GM06990 (cell line): Measurements from ENCODE around the gene CPNE2.

Experiments used
- DNase-seq: peaks from one replicate; pipeline ENCODE4 v3.0.0-alpha.2; 2011; ENCODE audit not compliant: insufficient read length; ENCODE audit errors: extremely low read depth
- H3K27me3 ChIP-seq: replicated peaks from 2 replicates; pipeline ENCODE4 v1.6.0; 2011; ENCODE audit warnings: low read length; ENCODE audit not compliant: control insufficient read depth, insufficient read depth
- H3K36me3 ChIP-seq: 2 replicates; pipeline ENCODE4 v1.5.1; 2011; ENCODE audit warnings: low read length; ENCODE audit not compliant: control insufficient read depth, insufficient read depth
- H3K4me3 ChIP-seq: replicated peaks from 2 replicates; pipeline ENCODE4 v1.5.1; 2011; ENCODE audit warnings: low read depth, mild to moderate bottlenecking, control low read depth, low read length
- TF ChIP-seq, protein P1 (sequence below): IDR thresholded peaks from 2 replicates; pipeline ENCODE4 v1.5.1; 2011; ENCODE audit warnings: low read length, control low read depth, mild to moderate bottlenecking, inconsistent platforms; ENCODE audit not compliant: insufficient read depth, poor library complexity, severe bottlenecking

The CPNE2 gene

DNA sequence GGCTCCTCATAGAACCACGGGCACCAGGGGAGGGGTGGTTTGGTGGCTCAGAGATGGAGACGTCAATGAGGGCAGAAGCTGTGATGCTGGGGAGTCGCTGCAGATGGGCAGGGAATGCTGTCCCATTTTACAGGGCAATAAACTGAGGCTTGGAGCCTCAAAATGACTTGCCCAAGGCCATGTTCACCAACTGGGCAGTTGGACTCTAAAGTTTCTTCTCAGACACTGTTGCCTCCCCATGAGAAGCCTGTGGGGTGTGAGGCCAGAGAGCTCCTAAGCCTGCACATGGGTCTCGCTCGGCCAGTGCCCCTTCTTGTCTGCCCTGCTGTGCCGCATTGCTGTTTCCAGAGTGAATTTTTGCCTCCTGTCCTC lies 38.6 kb downstream of the CPNE2 start:
- H3K27me3 ChIP-seq = no peaks in the 10 kb centered on the region
- TF ChIP-seq, protein P1, sequence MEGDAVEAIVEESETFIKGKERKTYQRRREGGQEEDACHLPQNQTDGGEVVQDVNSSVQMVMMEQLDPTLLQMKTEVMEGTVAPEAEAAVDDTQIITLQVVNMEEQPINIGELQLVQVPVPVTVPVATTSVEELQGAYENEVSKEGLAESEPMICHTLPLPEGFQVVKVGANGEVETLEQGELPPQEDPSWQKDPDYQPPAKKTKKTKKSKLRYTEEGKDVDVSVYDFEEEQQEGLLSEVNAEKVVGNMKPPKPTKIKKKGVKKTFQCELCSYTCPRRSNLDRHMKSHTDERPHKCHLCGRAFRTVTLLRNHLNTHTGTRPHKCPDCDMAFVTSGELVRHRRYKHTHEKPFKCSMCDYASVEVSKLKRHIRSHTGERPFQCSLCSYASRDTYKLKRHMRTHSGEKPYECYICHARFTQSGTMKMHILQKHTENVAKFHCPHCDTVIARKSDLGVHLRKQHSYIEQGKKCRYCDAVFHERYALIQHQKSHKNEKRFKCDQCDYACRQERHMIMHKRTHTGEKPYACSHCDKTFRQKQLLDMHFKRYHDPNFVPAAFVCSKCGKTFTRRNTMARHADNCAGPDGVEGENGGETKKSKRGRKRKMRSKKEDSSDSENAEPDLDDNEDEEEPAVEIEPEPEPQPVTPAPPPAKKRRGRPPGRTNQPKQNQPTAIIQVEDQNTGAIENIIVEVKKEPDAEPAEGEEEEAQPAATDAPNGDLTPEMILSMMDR = no peak

GRCh38 chr16:57131351-57131970 lies 39.1 kb downstream of the CPNE2 start:
- no peak overlapping the region for H3K4me3 ChIP-seq
- TF ChIP-seq, protein P1 = no peak
- no peaks in the 10 kb centered on the region for H3K36me3 ChIP-seq
- no peaks in the 10 kb centered on the region for H3K27me3 ChIP-seq
- no peak for DNase-seq

More for the DNA sequence above, 38.6 kb downstream of the CPNE2 start:
- Histone ChIP-seq H3K36me3 (no peaks in the 10 kb centered on the region), H3K4me3 (no peak overlapping the region)
- DNase-seq = no peak

DNA sequence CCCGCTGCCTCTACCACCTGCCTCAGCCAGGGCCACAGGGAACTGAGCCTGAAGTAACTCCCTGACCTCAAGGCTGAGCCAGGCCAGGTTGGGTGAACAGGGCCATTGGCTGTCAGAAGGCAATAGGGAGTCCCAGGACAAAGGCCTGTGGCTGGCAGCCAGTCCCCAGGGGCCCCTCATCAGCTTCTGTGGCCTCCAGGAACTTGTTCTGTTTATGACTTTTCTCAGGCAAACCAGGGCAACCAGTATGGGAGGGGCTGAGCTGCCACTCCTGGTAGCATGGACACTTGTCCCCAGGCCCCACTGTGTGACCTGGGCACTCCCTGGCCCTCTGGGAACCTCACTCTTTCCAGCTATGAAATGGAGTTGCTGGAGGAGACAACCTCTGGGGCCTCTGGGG lies 40.1 kb downstream of the CPNE2 start:
- Histone ChIP-seq H3K4me3 (no peak overlapping the region), H3K27me3 (no peaks in the 10 kb centered on the region), H3K36me3 (no peaks in the 10 kb centered on the region)
- DNase-seq = no peak
- TF ChIP-seq, protein P1 = no peak

DNA sequence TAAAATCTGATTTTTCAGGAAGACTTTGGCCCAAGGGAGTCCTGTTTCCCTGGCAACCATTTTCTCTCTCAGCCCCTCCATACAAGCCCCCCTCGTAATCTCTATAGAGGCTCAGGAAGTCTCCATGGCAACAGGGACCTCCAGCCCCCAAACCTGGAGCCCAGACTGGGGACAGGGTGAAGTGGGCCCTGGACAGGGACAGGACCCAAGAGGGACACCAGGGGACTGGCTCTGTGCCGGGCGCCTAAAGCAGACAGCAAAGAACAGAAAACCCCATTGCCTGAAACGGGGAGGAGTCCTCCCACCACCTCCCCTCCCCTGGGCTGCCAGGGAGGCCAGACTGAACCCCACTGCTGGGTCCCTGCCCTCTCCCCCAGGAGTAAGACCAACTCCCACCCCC lies 40.6 kb downstream of the CPNE2 start:
- TF ChIP-seq, protein P1 = no peak
- no peak for DNase-seq
- Histone ChIP-seq H3K27me3 (no peaks in the 10 kb centered on the region), H3K4me3 (no peak overlapping the region), H3K36me3 (no peaks in the 10 kb centered on the region)

DNA sequence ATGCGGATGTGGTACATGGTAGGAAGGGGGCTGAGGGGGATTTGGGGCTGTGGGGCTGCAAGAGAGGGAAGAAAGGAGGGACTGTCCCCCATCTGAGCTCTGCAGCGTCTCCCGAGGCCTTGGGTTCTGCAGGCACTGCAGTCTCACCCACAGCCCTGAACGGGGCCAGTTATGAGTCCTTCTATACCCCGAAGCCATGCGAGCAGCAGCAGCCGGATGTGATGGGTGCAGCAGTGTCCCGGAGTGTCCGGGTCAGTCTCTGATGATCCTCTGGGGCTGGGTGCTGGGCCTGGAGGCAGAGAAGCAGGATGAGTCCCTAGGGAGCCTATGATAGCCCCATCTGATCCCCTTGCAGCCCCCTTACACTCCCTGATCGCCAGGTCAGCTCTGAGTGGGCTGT lies 41.5 kb downstream of the CPNE2 start:
- no peak overlapping the region for H3K4me3 ChIP-seq
- no peak for DNase-seq
- H3K36me3 ChIP-seq = no peaks in the 10 kb centered on the region
- TF ChIP-seq, protein P1 = no peak
- no peaks in the 10 kb centered on the region for H3K27me3 ChIP-seq

GRCh38 chr16:57134982-57135381 lies 42.6 kb downstream of the CPNE2 start:
- TF ChIP-seq, protein P1 = no peak
- Histone ChIP-seq H3K27me3 (no peaks in the 10 kb centered on the region), H3K4me3 (no peak overlapping the region), H3K36me3 (no peaks in the 10 kb centered on the region)
- no peak for DNase-seq
